Duodenal mucosa (tissue), 2 donors: ENCODE measurements around the gene COL4A6.

Experiments used
- H3K27ac ChIP-seq: one replicate; pipeline ENCODE4 v1.7.0; 2013; ENCODE audit warnings: low read depth, low read length
- H3K27me3 ChIP-seq, 2 donors: one replicate each; pipeline ENCODE4 v1.7.0; 2013; ENCODE audit warnings: low read length in 2 of 2, control low read depth in 1 of 2; ENCODE audit not compliant: insufficient read depth in 2 of 2, control insufficient read depth in 1 of 2
- H3K36me3 ChIP-seq, 2 donors: one replicate each; pipeline ENCODE4 v1.7.0; 2013; ENCODE audit warnings: low read length in 2 of 2, control low read depth in 1 of 2; ENCODE audit not compliant: insufficient read depth in 2 of 2, control insufficient read depth in 1 of 2
- H3K4me1 ChIP-seq, 2 donors: one replicate each; pipeline ENCODE4 v1.7.0; 2013; ENCODE audit warnings: low read length in 2 of 2, control low read depth in 1 of 2; ENCODE audit not compliant: insufficient read depth in 2 of 2, control insufficient read depth in 1 of 2
- H3K4me3 ChIP-seq, 2 donors: one replicate each; pipeline ENCODE4 v1.7.0; 2013; ENCODE audit warnings: low read length in 2 of 2, low read depth in 1 of 2
- H3K9ac ChIP-seq, 2 donors: one replicate each; pipeline ENCODE4 v1.7.0; 2013; ENCODE audit warnings: low read length in 2 of 2, low read depth in 1 of 2
- H3K9me3 ChIP-seq, 2 donors: one replicate each; pipeline ENCODE4 v1.7.0; 2013; ENCODE audit warnings: low read length in 2 of 2, control low read depth in 1 of 2; ENCODE audit not compliant: control insufficient read depth in 1 of 2

Gene COL4A6

DNA sequence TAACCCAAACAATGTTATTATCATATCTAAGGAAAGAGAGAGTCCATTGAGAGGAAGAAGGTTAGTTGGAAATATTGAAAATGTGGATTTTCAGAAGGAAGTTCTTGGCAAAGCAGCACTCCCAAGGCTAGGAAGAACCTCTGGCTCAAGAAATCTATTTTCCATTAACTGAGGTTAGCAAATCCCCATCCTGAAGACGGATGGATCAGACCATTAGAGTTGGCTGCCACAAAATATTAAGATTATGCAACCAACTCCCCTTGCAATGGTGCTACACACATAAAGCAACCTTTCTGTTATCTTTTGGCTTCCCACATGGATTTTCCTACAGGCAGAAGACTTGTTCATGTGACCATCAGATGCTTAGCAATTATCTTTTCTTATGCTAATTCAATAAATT, 96.3 kb downstream of the COL4A6 start:
- no peaks in the 10 kb centered on the region for H3K27me3 ChIP-seq
- no peak overlapping the region for H3K27ac ChIP-seq
- no peaks in the 10 kb centered on the region for H3K4me1 ChIP-seq
- H3K4me3 ChIP-seq: no peak overlapping the region
- no peaks in the 10 kb centered on the region for H3K36me3 ChIP-seq
- no peak overlapping the region for H3K9ac ChIP-seq
- H3K9me3 ChIP-seq: no peaks in the 10 kb centered on the region

DNA sequence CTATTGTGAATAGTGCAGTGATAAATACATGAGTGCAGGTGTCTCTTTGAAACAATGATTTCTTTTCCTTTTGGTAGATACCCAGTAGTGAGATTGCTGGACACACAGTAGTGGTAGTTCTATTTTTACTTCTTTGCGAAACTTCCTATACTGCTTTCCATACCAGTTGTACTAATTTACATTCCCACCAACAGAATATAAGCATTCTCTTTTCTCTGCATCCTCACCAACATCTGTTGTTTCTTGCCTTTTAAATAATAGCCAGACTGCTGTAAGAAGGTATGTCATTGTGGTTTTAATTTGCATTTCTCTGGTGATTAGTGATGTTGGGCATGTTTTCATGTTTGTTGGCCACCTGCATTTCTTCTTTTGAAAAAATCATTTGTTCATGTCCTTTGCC, 105.9 kb downstream of the COL4A6 start:
- Histone ChIP-seq H3K9ac (no peak overlapping the region), H3K27me3 (no peaks in the 10 kb centered on the region), H3K4me1 (no peaks in the 10 kb centered on the region), H3K36me3 (no peaks in the 10 kb centered on the region), H3K4me3 (no peak overlapping the region), H3K9me3 (no peaks in the 10 kb centered on the region), H3K27ac (no peak overlapping the region)

DNA sequence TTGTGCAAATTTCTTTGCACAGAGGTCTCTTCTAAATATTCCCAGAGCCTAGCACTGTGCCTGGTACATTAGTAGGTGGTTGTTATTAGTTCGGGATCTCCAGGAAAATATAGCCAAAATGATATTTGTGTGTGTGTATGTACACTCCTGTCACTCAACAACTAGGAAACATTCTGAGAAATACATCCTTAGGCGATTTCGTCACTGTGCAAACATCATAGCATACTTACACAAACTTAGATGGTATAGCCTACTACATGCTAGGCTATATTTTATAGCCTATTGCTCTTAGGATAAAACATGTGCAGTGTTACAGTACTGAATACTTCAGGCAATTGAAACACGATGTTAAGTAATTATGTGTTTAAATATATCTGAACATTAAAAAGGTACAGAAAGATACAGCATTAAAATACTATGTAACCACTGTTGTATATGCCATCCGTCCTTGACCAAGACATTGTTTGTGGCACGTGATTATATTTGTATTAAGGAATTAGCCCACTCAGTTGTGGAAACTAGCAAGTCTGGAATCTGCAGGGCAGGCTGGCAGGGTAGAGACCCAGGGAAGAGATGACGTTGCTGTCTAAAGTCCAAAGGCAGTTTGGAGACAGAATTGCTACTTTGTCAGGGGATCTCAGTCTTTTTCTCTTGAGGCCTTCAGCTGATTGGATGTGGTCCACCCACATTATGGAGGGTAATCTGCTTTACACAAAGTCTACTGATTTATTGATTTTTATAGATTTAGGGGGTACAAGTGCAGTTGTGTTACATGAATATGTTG, 106.9 kb downstream of the COL4A6 start:
- Histone ChIP-seq H3K4me3 (no peak overlapping the region), H3K27ac (no peak overlapping the region), H3K36me3 (no peaks in the 10 kb centered on the region), H3K27me3 (no peaks in the 10 kb centered on the region), H3K4me1 (no peaks in the 10 kb centered on the region), H3K9me3 (no peaks in the 10 kb centered on the region), H3K9ac (no peak overlapping the region)

DNA sequence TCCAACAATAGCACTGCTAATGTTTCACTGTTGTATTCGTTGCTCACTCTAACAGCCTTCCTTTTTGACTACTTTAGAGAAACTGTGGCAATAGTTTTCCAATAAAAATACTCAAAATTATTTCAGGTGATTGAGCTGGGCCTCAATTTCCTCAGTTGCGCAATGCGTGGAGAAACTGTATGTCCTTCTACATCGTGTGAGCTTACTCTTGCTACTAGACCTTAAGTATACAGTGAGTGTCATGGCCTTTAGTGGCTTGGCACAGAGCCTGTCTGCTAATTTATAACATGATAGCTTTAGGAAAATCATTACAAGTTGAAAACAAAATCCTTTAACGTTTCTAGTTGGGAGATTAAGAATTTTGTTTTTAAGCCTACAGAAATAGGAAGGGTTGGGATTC, 114.5 kb downstream of the COL4A6 start:
- no peaks in the 10 kb centered on the region for H3K4me1 ChIP-seq
- H3K36me3 ChIP-seq: no peaks in the 10 kb centered on the region
- H3K9me3 ChIP-seq: no peaks in the 10 kb centered on the region
- H3K4me3 ChIP-seq: no peak overlapping the region
- H3K9ac ChIP-seq: no peak overlapping the region
- no peaks in the 10 kb centered on the region for H3K27me3 ChIP-seq
- H3K27ac ChIP-seq: no peak overlapping the region

DNA sequence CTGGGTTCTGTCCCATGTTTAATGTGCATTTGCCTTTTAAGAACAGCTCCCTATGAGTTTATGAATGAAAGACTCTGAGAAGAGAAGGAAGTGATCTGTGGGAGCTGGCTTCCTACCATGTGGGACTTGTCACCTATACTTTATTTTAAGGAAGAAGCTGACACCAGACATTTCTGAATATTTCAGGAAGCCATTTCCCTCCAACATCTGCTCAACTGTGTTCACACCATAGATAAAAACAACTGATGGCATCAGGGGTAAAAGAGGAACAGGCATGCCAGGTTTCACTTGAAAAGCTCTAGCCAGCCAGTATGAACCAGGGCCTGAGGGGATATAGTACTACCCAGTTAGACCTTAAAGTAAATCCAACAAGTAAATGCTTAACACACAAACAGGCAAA, 116.0 kb downstream of the COL4A6 start:
- Histone ChIP-seq H3K27me3 (no peaks in the 10 kb centered on the region), H3K4me1 (no peaks in the 10 kb centered on the region), H3K9ac (no peak overlapping the region), H3K27ac (no peak overlapping the region), H3K36me3 (no peaks in the 10 kb centered on the region), H3K9me3 (no peaks in the 10 kb centered on the region), H3K4me3 (no peak overlapping the region)

DNA sequence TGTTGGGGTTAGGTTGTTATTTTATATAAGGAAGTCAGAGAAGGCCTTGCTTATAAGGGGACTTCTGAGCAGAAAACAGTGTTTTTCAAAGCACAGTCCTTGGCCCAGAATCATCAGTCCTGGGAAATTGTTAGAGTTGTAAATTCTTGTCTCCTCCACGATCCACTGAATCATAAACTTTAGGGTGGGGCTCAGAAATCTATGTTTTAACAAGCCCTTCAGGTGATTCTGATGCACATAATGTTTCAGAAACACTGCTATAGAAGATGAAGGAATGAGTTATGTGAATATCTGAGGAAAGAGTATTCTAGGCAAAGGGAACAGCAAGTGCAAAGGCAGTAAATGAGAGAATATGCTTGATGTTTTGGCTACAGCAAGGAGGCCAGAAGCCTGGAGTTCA, 121.8 kb downstream of the COL4A6 start:
- H3K9me3 ChIP-seq: no peaks in the 10 kb centered on the region
- H3K27me3 ChIP-seq: no peaks in the 10 kb centered on the region
- no peak overlapping the region for H3K9ac ChIP-seq
- no peak overlapping the region for H3K4me3 ChIP-seq
- H3K27ac ChIP-seq: no peak overlapping the region
- H3K36me3 ChIP-seq: no peaks in the 10 kb centered on the region
- H3K4me1 ChIP-seq: no peaks in the 10 kb centered on the region

DNA sequence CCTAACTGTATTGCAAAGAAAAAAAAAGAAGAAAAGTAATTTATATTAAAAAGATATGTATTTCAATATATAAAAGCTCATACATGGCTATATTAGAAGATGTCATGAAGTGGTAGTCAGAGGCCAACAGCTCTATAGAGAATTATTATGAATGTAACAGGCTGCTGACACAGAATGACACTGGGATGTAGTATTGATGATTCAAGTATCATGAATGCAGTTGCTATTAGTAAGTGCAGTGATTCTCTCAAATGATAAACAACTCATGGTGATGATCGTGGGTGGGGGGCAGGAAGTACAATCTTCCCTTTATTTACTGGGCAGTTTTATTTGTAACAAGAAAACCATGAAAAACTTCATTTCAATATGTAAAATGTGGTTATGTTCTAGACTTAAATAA, 124.6 kb downstream of the COL4A6 start:
- no peaks in the 10 kb centered on the region for H3K4me1 ChIP-seq
- no peaks in the 10 kb centered on the region for H3K27me3 ChIP-seq
- no peaks in the 10 kb centered on the region for H3K36me3 ChIP-seq
- H3K9ac ChIP-seq: no peak overlapping the region
- no peaks in the 10 kb centered on the region for H3K9me3 ChIP-seq
- no peak overlapping the region for H3K27ac ChIP-seq
- H3K4me3 ChIP-seq: no peak overlapping the region

DNA sequence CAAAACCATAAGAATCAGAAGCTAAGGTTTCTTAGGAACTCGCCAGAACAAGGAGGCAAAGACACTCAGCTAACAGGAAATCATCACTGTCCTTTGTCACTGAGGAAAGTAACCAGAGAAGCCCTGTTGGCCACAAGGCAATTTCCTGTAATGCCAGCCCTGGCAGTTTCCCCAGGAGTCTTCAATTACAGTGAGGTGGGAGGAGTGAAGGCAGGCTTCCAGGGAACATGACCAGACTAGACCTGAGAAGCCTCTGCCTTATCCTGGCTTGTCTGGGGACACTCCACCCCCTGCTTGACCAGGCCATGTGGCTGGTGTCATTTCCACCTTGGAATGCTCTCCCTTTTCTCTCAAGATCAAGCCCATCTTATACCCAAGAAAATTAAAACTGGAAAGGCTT, 125.3 kb downstream of the COL4A6 start:
- no peaks in the 10 kb centered on the region for H3K27me3 ChIP-seq
- no peak overlapping the region for H3K27ac ChIP-seq
- no peaks in the 10 kb centered on the region for H3K4me1 ChIP-seq
- no peaks in the 10 kb centered on the region for H3K36me3 ChIP-seq
- H3K9me3 ChIP-seq: no peaks in the 10 kb centered on the region
- no peak overlapping the region for H3K4me3 ChIP-seq
- no peak overlapping the region for H3K9ac ChIP-seq

DNA sequence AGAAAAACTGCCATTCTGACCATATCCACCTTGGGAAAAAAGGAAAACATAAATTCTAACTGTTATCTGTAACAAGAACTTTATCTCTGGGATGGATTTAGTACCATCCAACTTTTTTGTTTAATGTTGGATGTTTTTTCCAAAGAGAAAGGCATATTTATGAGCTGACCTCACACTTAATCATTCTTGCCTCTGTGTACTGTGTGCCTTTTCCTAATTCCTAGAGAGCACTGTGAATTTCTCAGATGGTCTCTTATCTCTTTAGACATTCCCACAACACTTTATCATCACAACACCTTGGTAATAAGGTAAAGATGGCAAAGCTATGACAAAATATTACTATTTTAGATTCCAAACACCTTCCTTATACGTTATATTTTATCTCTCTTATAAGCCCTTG, 126.2 kb downstream of the COL4A6 start:
- Histone ChIP-seq H3K9ac (no peak overlapping the region), H3K36me3 (no peaks in the 10 kb centered on the region), H3K9me3 (no peaks in the 10 kb centered on the region), H3K27me3 (no peaks in the 10 kb centered on the region), H3K27ac (no peak overlapping the region), H3K4me1 (no peaks in the 10 kb centered on the region), H3K4me3 (no peak overlapping the region)

DNA sequence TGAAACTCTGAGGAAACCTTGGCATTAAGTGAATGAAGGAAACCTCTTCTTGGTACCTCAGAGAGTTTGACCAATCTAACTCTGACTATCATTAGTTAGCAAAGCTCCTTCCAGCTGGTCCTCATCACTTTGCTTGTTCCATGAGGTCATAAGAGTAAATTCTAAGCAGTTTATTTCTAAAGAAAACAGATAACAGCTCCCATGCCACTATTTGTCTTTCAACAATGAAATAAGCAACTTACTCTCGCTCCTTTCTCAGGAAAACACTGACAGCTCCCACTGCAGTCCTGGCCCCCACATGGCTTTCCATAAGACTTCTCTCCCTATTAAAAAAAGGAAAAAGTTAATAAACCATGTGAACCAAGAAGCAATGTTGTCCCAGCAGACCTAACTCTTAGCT, 127.7 kb downstream of the COL4A6 start:
- Histone ChIP-seq H3K27ac (no peak overlapping the region), H3K9ac (no peak overlapping the region), H3K4me1 (no peaks in the 10 kb centered on the region), H3K36me3 (no peaks in the 10 kb centered on the region), H3K27me3 (no peaks in the 10 kb centered on the region), H3K4me3 (no peak overlapping the region), H3K9me3 (no peaks in the 10 kb centered on the region)

DNA sequence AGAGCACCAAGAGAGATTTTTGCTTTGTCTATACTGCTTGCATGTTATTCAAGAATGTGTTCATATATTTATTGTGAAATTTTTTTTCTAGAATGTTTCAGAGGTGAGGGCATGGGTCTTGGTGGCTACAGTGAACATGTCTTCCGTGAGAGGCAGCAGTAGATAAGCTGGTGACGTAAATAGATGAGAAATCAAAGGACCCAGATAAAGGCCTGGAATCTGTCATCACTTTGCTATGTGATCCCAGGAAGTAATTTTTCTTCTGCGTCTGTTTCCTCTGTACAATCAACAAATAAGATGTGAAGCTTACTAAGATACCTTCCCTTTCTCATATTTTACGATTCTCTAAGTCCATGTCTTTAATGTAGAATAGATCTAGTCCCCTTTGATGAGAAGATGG, 129.1 kb downstream of the COL4A6 start:
- H3K4me3 ChIP-seq: no peak overlapping the region
- no peaks in the 10 kb centered on the region for H3K27me3 ChIP-seq
- no peak overlapping the region for H3K9ac ChIP-seq
- no peaks in the 10 kb centered on the region for H3K36me3 ChIP-seq
- no peaks in the 10 kb centered on the region for H3K4me1 ChIP-seq
- H3K27ac ChIP-seq: no peak overlapping the region
- no peaks in the 10 kb centered on the region for H3K9me3 ChIP-seq
